Type B pancreatic cell (in vitro differentiated cells): ENCODE measurements around the gene YAP1. TPM values are rescaled to one million over a fixed set of nuclear protein-coding genes. Genes with fewer than 3 reads are reported as not detected.
A peak's percentile ranks its signal among the peaks of the same experiment; 100 is the strongest.

Experiments used
- DNase-seq: peaks from one replicate; pipeline ENCODE4 v3.0.0; 2021; ENCODE audit warnings: mixed read lengths; ENCODE audit not compliant: unreplicated experiment; ENCODE audit errors: extremely low spot score
- H3K27ac Mint-ChIP-seq: 2 replicates; pipeline ENCODE4 v1.8.0; 2021; ENCODE audit warnings: mild to moderate bottlenecking, mixed read lengths
- H3K27me3 Mint-ChIP-seq: 2 replicates; pipeline ENCODE4 v1.8.0; 2021; ENCODE audit warnings: mixed read lengths
- H3K36me3 Mint-ChIP-seq: 2 replicates; pipeline ENCODE4 v1.8.0; 2021; ENCODE audit warnings: mixed read lengths
- H3K4me1 Mint-ChIP-seq: one replicate; pipeline ENCODE4 v1.8.0; 2021; ENCODE audit warnings: mixed read lengths; ENCODE audit not compliant: unreplicated experiment
- H3K4me3 Mint-ChIP-seq: 2 replicates; pipeline ENCODE4 v1.8.0; 2021; ENCODE audit warnings: mild to moderate bottlenecking, mixed read lengths
- H3K9me3 Mint-ChIP-seq: 2 replicates; pipeline ENCODE4 v1.8.0; 2021; ENCODE audit warnings: mixed read lengths
- total RNA-seq: library from RNA; stranded (reverse); gene quantifications from 2 replicates; pipeline ENCODE4 v1.2.1, GENCODE V29; 2021; ENCODE audit warnings: low replicate concordance
- TF ChIP-seq, protein P1 (sequence below): fragments of 200-600 bp; sonication (generic); conservative IDR thresholded peaks from 2 replicates; pipeline ENCODE4 v1.5.0; 2021; ENCODE audit warnings: antibody characterized with exemption, mild to moderate bottlenecking

The YAP1 gene
- total RNA-seq, 1 donor from 2014 or later: 199 TPM

DNA sequence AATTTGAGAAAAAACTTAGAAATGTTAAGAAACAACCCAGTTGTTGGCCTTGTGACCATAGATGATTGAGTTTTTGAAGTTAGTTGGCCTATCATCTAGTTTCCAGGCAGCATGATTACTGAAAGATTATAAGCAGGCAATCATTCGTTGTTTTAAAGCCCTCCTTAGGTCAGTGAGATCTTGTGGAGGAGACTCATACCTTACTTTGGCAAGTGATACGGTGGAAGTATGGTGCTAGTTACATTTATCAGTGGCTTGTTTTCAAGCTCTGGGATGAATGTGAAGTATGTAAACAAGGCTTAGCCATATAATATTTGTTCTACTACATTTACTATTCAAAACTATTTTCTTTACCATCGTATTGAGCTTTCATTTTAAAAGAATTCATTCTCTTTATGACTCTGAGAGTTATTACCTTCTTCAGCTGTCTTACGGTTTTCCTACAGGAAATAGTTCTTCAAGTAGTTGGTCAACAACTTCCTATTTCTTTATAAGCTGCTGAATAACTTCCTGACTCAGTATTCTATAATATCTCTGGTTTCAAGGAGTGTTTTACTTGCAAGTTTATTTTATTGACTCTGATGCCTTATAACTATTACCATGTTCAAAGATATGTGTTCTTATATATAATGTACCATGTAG lies 7.3 kb downstream of the YAP1 start:
- H3K36me3 Mint-ChIP-seq: peaks cover 24% of the 10 kb centered on the region
- no peaks in the 10 kb centered on the region for H3K9me3 Mint-ChIP-seq
- peak overlapping the region; percentile 83 for H3K4me3 Mint-ChIP-seq
- TF ChIP-seq, protein P1, sequence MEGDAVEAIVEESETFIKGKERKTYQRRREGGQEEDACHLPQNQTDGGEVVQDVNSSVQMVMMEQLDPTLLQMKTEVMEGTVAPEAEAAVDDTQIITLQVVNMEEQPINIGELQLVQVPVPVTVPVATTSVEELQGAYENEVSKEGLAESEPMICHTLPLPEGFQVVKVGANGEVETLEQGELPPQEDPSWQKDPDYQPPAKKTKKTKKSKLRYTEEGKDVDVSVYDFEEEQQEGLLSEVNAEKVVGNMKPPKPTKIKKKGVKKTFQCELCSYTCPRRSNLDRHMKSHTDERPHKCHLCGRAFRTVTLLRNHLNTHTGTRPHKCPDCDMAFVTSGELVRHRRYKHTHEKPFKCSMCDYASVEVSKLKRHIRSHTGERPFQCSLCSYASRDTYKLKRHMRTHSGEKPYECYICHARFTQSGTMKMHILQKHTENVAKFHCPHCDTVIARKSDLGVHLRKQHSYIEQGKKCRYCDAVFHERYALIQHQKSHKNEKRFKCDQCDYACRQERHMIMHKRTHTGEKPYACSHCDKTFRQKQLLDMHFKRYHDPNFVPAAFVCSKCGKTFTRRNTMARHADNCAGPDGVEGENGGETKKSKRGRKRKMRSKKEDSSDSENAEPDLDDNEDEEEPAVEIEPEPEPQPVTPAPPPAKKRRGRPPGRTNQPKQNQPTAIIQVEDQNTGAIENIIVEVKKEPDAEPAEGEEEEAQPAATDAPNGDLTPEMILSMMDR: no peak
- DNase-seq: no peak
- peak overlapping the region; percentile 81 for H3K27ac Mint-ChIP-seq
- H3K27me3 Mint-ChIP-seq: no peaks in the 10 kb centered on the region
- H3K4me1 Mint-ChIP-seq: peaks cover 62% of the 10 kb centered on the region

- Mint-ChIP-seq H3K27me3 (no peaks in the 10 kb centered on the region), H3K36me3 (peaks cover 33% of the 10 kb centered on the region), H3K4me3 (peak overlapping the region; percentile 73), H3K9me3 (peaks cover 5% of the 10 kb centered on the region), H3K4me1 (peaks cover 57% of the 10 kb centered on the region), H3K27ac (peak overlapping the region; percentile 80)
- no peak for DNase-seq
- TF ChIP-seq, protein P1: no peak
These were observed 8.7 kb downstream of the YAP1 start for GRCh38 chr11:102118937-102119336.

DNA sequence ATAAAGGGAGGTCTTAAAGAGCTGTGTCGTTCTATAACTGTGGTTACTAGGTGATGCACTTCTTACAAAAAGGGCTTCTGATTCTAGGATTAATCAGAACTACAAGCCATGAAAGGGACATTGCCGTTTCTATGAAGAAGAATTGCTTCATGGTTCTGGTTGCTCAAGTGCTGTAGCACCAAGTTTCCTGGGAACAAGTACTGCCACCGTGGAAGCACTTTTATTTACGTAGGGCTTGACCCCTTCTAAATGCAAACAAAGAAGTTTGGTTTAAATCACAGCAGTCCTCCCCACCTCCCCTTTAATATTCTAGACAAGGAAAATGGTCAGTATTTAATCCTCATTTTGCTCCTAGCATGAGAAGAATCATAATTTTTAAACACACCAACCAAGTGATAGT lies 9.8 kb downstream of the YAP1 start:
- TF ChIP-seq, protein P1: no peak
- H3K36me3 Mint-ChIP-seq: peaks cover 39% of the 10 kb centered on the region
- no peaks in the 10 kb centered on the region for H3K27me3 Mint-ChIP-seq
- peak overlapping the region; percentile 82 for H3K27ac Mint-ChIP-seq
- H3K9me3 Mint-ChIP-seq: peaks cover 12% of the 10 kb centered on the region
- peaks cover 49% of the 10 kb centered on the region for H3K4me1 Mint-ChIP-seq
- no peak for DNase-seq
- H3K4me3 Mint-ChIP-seq: peak overlapping the region; percentile 75

- Mint-ChIP-seq H3K4me3 (peak overlapping the region; percentile 75), H3K9me3 (peaks cover 12% of the 10 kb centered on the region), H3K27me3 (no peaks in the 10 kb centered on the region), H3K36me3 (peaks cover 34% of the 10 kb centered on the region), H3K27ac (peak overlapping the region; percentile 82), H3K4me1 (peaks cover 44% of the 10 kb centered on the region)
- no peak for DNase-seq
- TF ChIP-seq, protein P1: no peak
These were observed 10.3 kb downstream of the YAP1 start for GRCh38 chr11:102120437-102120973.

- Mint-ChIP-seq H3K27me3 (no peaks in the 10 kb centered on the region), H3K4me1 (peaks cover 37% of the 10 kb centered on the region), H3K4me3 (no peak overlapping the region), H3K36me3 (peaks cover 42% of the 10 kb centered on the region), H3K9me3 (peaks cover 13% of the 10 kb centered on the region), H3K27ac (no peak overlapping the region)
- DNase-seq: no peak
- TF ChIP-seq, protein P1: no peak
These were observed 11.1 kb downstream of the YAP1 start for GRCh38 chr11:102121329-102121728.
